ENCODE measurements around the gene APC2. TPM values are rescaled to one million over a fixed set of nuclear protein-coding genes. Genes with fewer than 3 reads are reported as not detected.
A peak's percentile ranks its signal among the peaks of the same experiment; 100 is the strongest.
"Not testable (repeated sequence)": the region's sequence is repeated elsewhere in the genome, so short reads cannot be mapped to it uniquely, and the experiment has no call there.

APC2 gene
- polyA plus RNA-seq, 1 donor (not counting 4 experiments of a cell fraction or from before 2014, with no cell fraction given), result 0.01 TPM

GRCh38 chr19:1475751-1476437 is 26.0 kb downstream of the APC2 start:
- H3K4me1 ChIP-seq (ENCODE audit: control insufficient read depth, extremely low read depth, insufficient read depth, low read length), result peaks cover 17% of the 10 kb centered on the region

GRCh38 chr19:1477056-1477455 is 27.1 kb downstream of the APC2 start:
- H2AFZ ChIP-seq (ENCODE audit: control insufficient read depth, low read length); H3K4me3 ChIP-seq (ENCODE audit: control insufficient read depth in 2 of 3, extremely low read depth in 1 of 3, insufficient read depth in 2 of 3, low read depth in 1 of 3, low read length in 3 of 3); H3K9me3 ChIP-seq (ENCODE audit: control insufficient read depth, low read depth, low read length); H4K20me1 ChIP-seq (ENCODE audit: control insufficient read depth, extremely low read depth, insufficient read depth, low read length); H3K4me2 ChIP-seq (ENCODE audit: control insufficient read depth, extremely low read depth, insufficient read depth, low read depth, low read length); dilution Hi-C loops (cut with MboI; ENCODE audit: extremely low pct_ligation_motif_present, low sequenced_read_pairs); H3K9me1 ChIP-seq (ENCODE audit: control insufficient read depth, extremely low read depth, insufficient read depth, low read length); H3K27me3 ChIP-seq (ENCODE audit: control insufficient read depth, extremely low read depth, insufficient read depth, low read length); H3K27ac ChIP-seq (ENCODE audit: control insufficient read depth, insufficient read depth, low read length); H3K9ac ChIP-seq (ENCODE audit: control insufficient read depth, extremely low read depth, insufficient read depth, low read length); DNase-seq (ENCODE audit: low read depth, low spot score): not testable (repeated sequence)
- Histone ChIP-seq H3K79me2 (ENCODE audit: control insufficient read depth, insufficient read depth, low read length) (peaks cover 26% of the 10 kb centered on the region), H3K4me1 (ENCODE audit: control insufficient read depth, extremely low read depth, insufficient read depth, low read length) (peaks cover 13% of the 10 kb centered on the region), H3K36me3 (ENCODE audit: control insufficient read depth in 2 of 2, extremely low read depth in 1 of 2, insufficient read depth in 2 of 2, low read length in 2 of 2) (peaks cover 5 to 15% of the 10 kb centered on the region in 2 experiments)
- peak; percentile 20 for FAIRE-seq

More at GRCh38 chr19:1475751-1476437, 26.0 kb downstream of the APC2 start:
- Histone ChIP-seq H3K4me2 (ENCODE audit: control insufficient read depth, extremely low read depth, insufficient read depth, low read depth, low read length) (no peak overlapping the region), H3K9me1 (ENCODE audit: control insufficient read depth, extremely low read depth, insufficient read depth, low read length) (peaks cover 8% of the 10 kb centered on the region), H3K9me3 (ENCODE audit: control insufficient read depth, low read depth, low read length) (no peaks in the 10 kb centered on the region), H2AFZ (ENCODE audit: control insufficient read depth, low read length) (no peak overlapping the region), H3K9ac (ENCODE audit: control insufficient read depth, extremely low read depth, insufficient read depth, low read length) (no peak overlapping the region), H3K27ac (ENCODE audit: control insufficient read depth, insufficient read depth, low read length) (no peak overlapping the region), H4K20me1 (ENCODE audit: control insufficient read depth, extremely low read depth, insufficient read depth, low read length) (peaks cover 9% of the 10 kb centered on the region), H3K79me2 (ENCODE audit: control insufficient read depth, insufficient read depth, low read length) (peaks cover 26% of the 10 kb centered on the region), H3K4me3 (ENCODE audit: control insufficient read depth in 2 of 3, extremely low read depth in 1 of 3, insufficient read depth in 2 of 3, low read depth in 1 of 3, low read length in 3 of 3) (no peak overlapping the region), H3K36me3 (ENCODE audit: control insufficient read depth in 2 of 2, extremely low read depth in 1 of 2, insufficient read depth in 2 of 2, low read length in 2 of 2) (peaks cover 5 to 15% of the 10 kb centered on the region in 2 experiments), H3K27me3 (ENCODE audit: control insufficient read depth, extremely low read depth, insufficient read depth, low read length) (peaks cover 12% of the 10 kb centered on the region)
- dilution Hi-C loops (cut with MboI; ENCODE audit: extremely low pct_ligation_motif_present, low sequenced_read_pairs), result no loop called here
- TF ChIP-seq EZH2 (IDR thresholded peaks at IDR 0.05; ENCODE audit: low read length), result no peak
- TF ChIP-seq CTCF (optimal IDR thresholded peaks at IDR 0.05 in 1 of 3, IDR thresholded peaks at IDR 0.05 in 1 of 3, conservative IDR thresholded peaks at IDR 0.05 in 1 of 3; ENCODE audit: extremely low read depth in 1 of 3, insufficient read depth in 2 of 3, low read length in 3 of 3), result no peak
- DNase-seq (ENCODE audit: low read depth, low spot score) (no peak), FAIRE-seq (no peak)
